ENCODE data around the gene SLF2. TPM values are rescaled to one million over a fixed set of nuclear protein-coding genes. Genes with fewer than 3 reads are reported as not detected.

The SLF2 gene
- total RNA-seq, 1 experiment from 2014 or later, result 14.3 TPM

GRCh38 chr10:100943508-100943907 is 30.7 kb downstream of the SLF2 start:
- no peak for ATAC-seq
- TF ChIP-seq FOXP4 (CRISPR knock-in tag; IDR thresholded peaks at IDR 0.05) (no peak), ATF1 (CRISPR knock-in tag; IDR thresholded peaks at IDR 0.05) (no peak), PRDM15 (CRISPR knock-in tag; IDR thresholded peaks at IDR 0.05) (no peak), ZNF317 (CRISPR knock-in tag; IDR thresholded peaks at IDR 0.05; ENCODE audit: borderline replicate concordance, low read depth) (no peak), NR3C1 (CRISPR knock-in tag; conservative IDR thresholded peaks at IDR 0.05; ENCODE audit: low read depth) (no peak), ZNF121 (CRISPR knock-in tag; IDR thresholded peaks at IDR 0.05) (no peak), SP1 (CRISPR knock-in tag; conservative IDR thresholded peaks at IDR 0.05) (no peak), PREB (CRISPR knock-in tag; IDR thresholded peaks at IDR 0.05; ENCODE audit: borderline replicate concordance) (no peak), E2F4 (CRISPR knock-in tag; IDR thresholded peaks at IDR 0.05; ENCODE audit: borderline replicate concordance, low read depth) (no peak), MYBL2 (CRISPR knock-in tag; IDR thresholded peaks at IDR 0.05) (no peak), GRHL2 (CRISPR knock-in tag; IDR thresholded peaks at IDR 0.05; ENCODE audit: insufficient replicate concordance, severe bottlenecking) (no peak), SMAD3 (CRISPR knock-in tag; IDR thresholded peaks at IDR 0.05; ENCODE audit: borderline replicate concordance) (no peak), ATF6 (CRISPR knock-in tag; IDR thresholded peaks at IDR 0.05) (no peak), JAZF1 (CRISPR knock-in tag; IDR thresholded peaks at IDR 0.05) (no peak), ZNF532 (CRISPR knock-in tag; IDR thresholded peaks at IDR 0.05; ENCODE audit: borderline replicate concordance) (no peak), ZNF138 (CRISPR knock-in tag; conservative IDR thresholded peaks at IDR 0.05) (no peak), ZNF671 (CRISPR knock-in tag; IDR thresholded peaks at IDR 0.05) (no peak), ZNF263 (CRISPR knock-in tag; IDR thresholded peaks at IDR 0.05; ENCODE audit: low read depth) (no peak), ATF2 (CRISPR knock-in tag; IDR thresholded peaks at IDR 0.05; ENCODE audit: borderline replicate concordance, low read depth) (no peak), ERG (CRISPR knock-in tag; IDR thresholded peaks at IDR 0.05) (no peak)
- CTCF ChIA-PET, result interaction anchor here (2.7 kb wide), 1 partner anchor 9 kb away, joined by 11 read pairs; no protein-coding TSS in a partner anchor
- Mint-ChIP-seq H3K27me3 (ENCODE audit: low read depth) (no peaks in the 10 kb centered on the region), H3K36me3 (peaks cover 43% of the 10 kb centered on the region), H3K4me1 (no peaks in the 10 kb centered on the region), H3K27ac (no peak overlapping the region), H3K4me3 (no peak overlapping the region), H3K9me3 (no peaks in the 10 kb centered on the region)
- POLR2A ChIA-PET, result no interaction called here
- no peak for DNase-seq (ENCODE audit: low spot score)

All from WTC11 (cell line).